Esophagus mucosa (tissue), 1 donor: ENCODE results near the gene CTCFL. TPM values are rescaled to one million over a fixed set of nuclear protein-coding genes. Genes with fewer than 3 reads are reported as not detected.
A peak's percentile ranks its signal among the peaks of the same experiment; 100 is the strongest.
"Not testable (repeated sequence)": the region's sequence is repeated elsewhere in the genome, so short reads cannot be mapped to it uniquely, and the experiment has no call there.

Experiments used
- ATAC-seq: fragments of 200-7000 bp; cut with Tn5 transposase; one replicate; pipeline ENCODE4 v1.9.1; 2020
- total RNA-seq: library from RNA; stranded (reverse); gene quantifications from one replicate; pipeline ENCODE4 v1.2.4, GENCODE V29; 2023
- donor health status: DM: yes; HTN: yes; CAD: no.

CTCFL gene
- total RNA-seq, 1 donor from 2014 or later: not detected

GRCh38 chr20:57508831-57509230 is 16.1 kb downstream of the CTCFL start:
- no peak for ATAC-seq

- no peak for ATAC-seq
Measured at GRCh38 chr20:57508381-57508780, 16.6 kb downstream of the CTCFL start.

GRCh38 chr20:57507477-57507876 is 17.5 kb downstream of the CTCFL start:
- ATAC-seq: no peak

DNA sequence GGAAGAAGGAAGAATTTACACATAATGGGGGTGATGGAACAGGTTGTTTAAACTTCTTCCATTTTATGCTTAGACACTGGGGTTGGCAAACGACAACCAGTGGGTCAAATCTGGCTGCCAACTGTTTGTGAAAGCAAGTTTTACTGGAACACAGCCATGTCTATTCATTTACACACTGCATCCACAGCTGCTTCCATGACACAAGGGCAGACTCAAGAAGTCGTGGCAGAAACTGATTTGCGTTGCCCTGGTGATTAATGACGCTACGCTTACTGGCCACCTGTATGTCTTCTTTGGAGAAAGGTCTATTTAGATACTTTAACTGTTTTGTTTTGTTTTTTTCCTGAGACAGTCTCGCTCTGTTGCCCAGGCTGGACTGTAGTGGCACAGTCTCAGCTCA is 19.0 kb downstream of the CTCFL start:
- ATAC-seq: no peak

DNA sequence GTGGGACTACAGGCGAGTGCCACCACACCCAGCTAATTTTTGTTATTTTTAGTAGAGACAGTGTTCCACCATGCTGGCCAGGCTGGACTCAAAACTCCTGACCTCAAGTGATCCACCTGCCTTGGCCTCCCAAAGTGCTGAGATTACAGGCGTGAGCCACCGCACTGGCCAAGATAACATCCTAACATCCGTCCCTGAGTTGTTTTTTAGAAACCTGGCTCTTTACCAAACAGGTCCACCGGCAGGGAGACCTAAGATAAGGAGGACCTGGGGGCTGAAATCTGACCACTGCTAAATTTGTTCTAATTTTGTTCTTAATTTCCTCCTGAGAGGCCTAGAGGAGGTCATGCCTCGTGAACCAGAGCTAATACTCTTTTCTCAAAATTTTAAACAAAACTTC is 20.5 kb downstream of the CTCFL start:
- no peak for ATAC-seq

DNA sequence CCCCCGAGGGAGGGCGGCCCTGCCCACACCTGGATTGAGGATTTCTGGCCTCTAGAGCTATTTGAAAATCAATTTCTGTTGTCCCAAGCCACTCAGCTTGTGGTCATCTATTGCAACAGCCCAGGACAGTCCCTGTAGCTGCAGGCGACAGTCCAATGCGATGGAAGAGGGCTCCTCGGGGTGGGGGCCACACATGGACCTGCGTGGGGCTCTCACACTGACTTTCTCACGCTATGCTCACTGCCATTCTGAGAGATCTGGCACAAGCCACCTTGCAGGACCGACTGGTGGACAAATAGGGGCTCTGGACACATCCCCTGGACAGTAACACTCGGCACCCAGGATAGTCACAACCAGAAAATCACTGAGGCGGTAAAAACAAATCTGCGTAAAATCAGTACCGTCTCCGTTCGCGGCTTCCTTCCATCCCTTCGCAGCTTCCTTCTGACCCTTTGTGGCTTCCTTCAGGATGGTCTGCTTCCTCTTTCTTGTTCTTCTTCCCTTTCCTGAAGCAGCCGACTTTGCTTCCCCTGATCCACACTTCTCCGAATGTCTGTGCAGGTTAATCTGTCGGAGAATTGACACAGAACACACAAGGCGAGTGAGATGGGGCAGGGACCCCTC is 21.8 kb downstream of the CTCFL start:
- no peak for ATAC-seq

DNA sequence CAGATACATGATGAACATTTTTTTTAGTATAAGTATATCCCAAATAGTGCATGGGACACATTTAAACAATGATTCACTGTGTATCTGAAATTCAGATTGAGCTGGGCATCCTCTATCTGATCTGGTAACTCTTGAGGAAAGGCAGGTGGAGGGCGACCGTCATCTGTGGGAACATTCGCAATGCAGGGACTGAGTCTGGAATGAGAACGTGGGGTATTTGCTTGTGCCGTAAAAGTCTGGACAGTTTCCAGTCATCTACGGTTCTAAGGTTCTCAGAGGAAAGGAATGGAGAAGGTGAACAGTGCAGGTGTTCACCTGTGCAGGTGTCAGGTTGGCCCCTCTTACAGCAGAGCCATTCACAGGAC is 22.6 kb downstream of the CTCFL start:
- no peak for ATAC-seq

GRCh38 chr20:57501461-57502335 is 23.2 kb downstream of the CTCFL start:
- no peak for ATAC-seq

- no peak for ATAC-seq
Measured at GRCh38 chr20:57500962-57501361, 24.0 kb downstream of the CTCFL start.

DNA sequence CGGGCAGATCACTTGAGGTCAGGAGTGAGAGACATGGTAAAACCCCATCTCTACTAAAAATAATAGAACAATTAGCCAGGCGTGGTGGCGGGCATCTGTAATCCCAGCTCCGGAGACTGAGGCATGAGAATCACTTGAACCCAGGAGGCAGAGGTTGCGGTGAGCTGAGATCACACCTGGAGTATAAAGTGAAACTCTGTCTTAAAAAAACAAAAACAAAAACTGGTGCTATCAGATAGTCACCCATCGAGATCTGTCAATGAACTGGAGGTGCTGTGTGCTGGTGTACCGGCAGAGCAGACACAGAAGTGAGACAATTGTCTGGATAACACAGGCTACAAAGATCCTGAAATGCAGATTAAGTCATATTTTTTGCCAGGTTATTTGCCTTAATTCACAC is 24.7 kb downstream of the CTCFL start:
- ATAC-seq: no peak

- no peak for ATAC-seq
Measured at GRCh38 chr20:57499676-57500075, 25.3 kb downstream of the CTCFL start.

GRCh38 chr20:57498425-57499400 is 26.2 kb downstream of the CTCFL start:
- peak; percentile 60 for ATAC-seq

DNA sequence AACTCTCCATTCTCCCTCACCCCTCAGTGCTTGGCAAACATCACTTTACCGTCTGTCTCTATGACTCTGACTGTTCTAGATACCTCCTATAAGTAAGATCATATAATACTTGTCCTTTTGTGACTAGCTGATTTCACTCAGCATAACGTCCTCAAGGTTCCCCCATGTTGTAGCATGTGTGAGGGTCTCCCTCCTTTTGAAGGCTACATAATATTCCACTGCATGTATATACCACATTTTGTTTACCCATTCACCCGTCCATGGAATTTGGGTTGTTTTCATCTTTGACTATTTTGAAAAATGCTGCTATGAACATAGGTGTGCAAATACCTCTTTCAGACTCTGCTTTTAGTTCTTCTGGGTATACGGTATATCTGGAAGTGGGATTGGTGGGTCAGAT is 28.3 kb downstream of the CTCFL start:
- ATAC-seq: no peak

GRCh38 chr20:57495978-57496377 is 29.0 kb downstream of the CTCFL start:
- no peak for ATAC-seq

- ATAC-seq: no peak
Measured at GRCh38 chr20:57493091-57493615, 31.8 kb downstream of the CTCFL start.

GRCh38 chr20:57491373-57491772 is 33.6 kb downstream of the CTCFL start:
- ATAC-seq: no peak

DNA sequence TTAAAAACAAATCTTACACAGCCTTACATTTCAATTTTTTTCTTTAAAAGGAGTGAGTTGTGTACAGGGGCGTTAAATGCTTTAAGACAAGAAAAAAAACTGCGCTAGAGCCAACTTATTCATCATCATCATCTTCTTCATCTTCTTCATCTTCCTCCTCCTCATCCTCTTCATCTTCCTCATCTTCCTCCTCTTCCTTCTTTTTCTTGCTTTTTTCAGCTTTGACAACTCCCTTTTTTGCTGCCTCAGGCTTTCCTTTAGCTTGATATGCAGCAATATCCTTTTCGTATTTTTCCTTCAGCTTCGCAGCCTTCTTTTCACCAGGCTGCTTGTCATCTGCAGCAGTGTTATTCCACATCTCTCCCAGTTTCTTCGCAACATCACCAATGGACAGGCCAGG is 36.7 kb downstream of the CTCFL start:
- not testable (repeated sequence) for ATAC-seq

- no peak for ATAC-seq
Measured at GRCh38 chr20:57485770-57486169, 39.2 kb downstream of the CTCFL start.

DNA sequence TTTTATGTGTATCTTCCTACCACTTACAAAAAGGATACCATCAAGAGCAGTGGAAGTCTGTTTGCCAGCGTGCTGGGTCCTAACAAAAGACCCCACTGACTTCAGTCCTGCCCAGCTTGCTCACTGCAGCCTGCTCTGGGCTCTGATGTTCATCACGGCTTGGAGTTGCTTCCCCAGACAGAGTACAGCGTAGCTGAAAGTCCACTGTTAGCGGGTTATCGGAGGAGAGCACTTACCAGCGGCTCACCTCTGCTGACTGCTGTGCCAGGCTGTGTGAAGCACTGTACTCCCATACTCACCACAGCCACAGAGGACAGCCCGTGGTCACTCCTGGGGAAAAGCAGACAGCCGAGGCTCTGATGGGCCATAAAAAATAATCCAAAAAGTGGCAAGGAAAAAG is 40.2 kb downstream of the CTCFL start:
- ATAC-seq: no peak

DNA sequence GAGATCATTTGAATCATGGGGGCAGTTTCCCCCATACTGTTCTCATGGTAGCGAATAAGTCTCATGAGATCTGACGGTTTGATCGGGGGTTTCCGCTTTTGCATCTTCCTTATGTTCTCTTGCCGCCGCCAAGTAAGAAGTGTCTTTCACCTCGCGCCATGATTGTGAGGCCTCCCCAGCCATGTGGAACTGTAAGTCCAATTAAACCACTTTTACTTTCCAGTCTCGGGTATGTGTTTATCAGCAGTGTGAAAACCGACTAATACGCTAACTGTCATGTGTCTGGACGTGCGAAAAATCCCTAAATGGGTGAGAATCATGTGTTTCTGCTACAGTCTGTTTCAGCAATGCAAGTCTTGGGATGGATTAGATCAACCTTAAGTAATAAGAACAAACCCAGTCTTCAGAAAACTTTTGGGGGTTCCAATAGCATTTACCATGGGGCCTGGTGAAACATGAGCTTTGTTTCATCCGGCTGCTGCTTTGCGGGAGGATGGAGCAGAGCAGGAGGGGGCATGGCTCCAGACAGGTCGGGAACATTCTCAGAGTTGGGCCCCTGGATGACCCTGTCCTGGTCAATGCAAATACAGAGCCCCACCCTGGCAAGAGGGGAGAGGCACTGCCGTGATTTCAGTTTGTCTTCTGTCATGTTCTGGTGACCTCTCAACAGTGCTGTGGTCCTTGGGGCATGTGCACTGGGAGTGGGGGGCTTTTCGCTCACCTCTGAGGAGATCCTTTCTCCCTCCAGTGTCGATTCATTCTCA is 41.5 kb downstream of the CTCFL start:
- no peak for ATAC-seq

DNA sequence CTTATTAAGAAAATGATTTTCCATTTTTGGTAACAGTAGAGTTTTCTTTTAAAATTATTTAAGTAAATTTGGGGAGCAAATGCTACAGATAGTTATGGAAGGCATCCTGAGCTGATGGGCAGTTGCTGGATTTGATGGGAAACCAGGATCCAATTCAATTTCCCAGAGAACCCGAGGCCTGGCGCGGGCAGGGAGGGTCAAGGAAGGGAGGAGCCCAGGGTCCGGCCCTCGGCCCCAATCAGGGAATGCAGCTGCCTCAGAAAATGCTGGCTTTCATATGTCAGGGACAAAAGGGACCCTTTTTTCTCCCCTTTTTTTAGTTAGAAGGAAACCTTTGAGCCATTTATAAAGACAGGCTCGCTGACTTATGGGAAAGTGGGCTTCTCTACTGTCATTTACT is 42.1 kb downstream of the CTCFL start:
- ATAC-seq: no peak

GRCh38 chr20:57482148-57482547 is 42.8 kb downstream of the CTCFL start:
- ATAC-seq: no peak
